PC-9 (cell line): ENCODE data around the gene SHROOM2. TPM values are rescaled to one million over a fixed set of nuclear protein-coding genes. Genes with fewer than 3 reads are reported as not detected.

Experiments used
- BruUV-seq: library from RNA; stranded (reverse); fragments of 400-500 nt; replicated peaks from 2 replicates; lab custom pipeline; 2021; lab: Mats Ljungman, UMichigan
- CTCF ChIA-PET: fragments of 300-600 bp; sonication (Branson Sonifier 250); formaldehyde crosslinking; loops from one replicate; lab custom pipeline; 2022; ENCODE audit warnings: antibody characterized with exemption; lab: Charles Lee
- POLR2A ChIA-PET: fragments of 300-600 bp; sonication (Branson Sonifier 250); formaldehyde crosslinking; loops from one replicate; lab custom pipeline; 2022; ENCODE audit warnings: antibody characterized with exemption; ENCODE audit not compliant: unreplicated experiment; lab: Charles Lee
- DNase-seq, 2 experiments: peaks; one replicate each; pipeline versions ENCODE4 v3.0.0 to v3.0.0-alpha.2; 2015 to 2022; ENCODE audit warnings: mixed read lengths in 1 of 2
- H2AFZ ChIP-seq: fragments of 200-600 bp; sonication (generic); 2 replicates; pipeline ENCODE4 v1.8.1; 2017; ENCODE audit warnings: antibody characterized with exemption
- H3F3A ChIP-seq: fragments of 200-600 bp; sonication (generic); 2 replicates; pipeline ENCODE4 v1.8.1; 2017; ENCODE audit warnings: antibody characterized with exemption, mild to moderate bottlenecking, low read depth; ENCODE audit not compliant: insufficient read depth
- H3K27ac ChIP-seq: fragments of 200-600 bp; sonication (generic); 2 replicates; pipeline ENCODE4 v1.6.1; 2016; ENCODE audit warnings: mixed run types
- H3K27me3 ChIP-seq: fragments of 200-600 bp; sonication (generic); 2 replicates; pipeline ENCODE4 v1.6.1; 2016; ENCODE audit warnings: low read depth, mixed run types; ENCODE audit not compliant: insufficient read depth
- H3K36me3 ChIP-seq: fragments of 200-600 bp; sonication (generic); 2 replicates; pipeline ENCODE4 v1.6.1; 2016; ENCODE audit warnings: low read depth, mixed run types
- H3K4me1 ChIP-seq: fragments of 200-600 bp; sonication (generic); replicated peaks from 2 replicates; pipeline ENCODE4 v1.6.1; 2016; ENCODE audit warnings: mixed run types; ENCODE audit not compliant: insufficient read depth
- H3K4me2 ChIP-seq: fragments of 200-600 bp; sonication (generic); 2 replicates; pipeline ENCODE4 v1.6.1; 2017; ENCODE audit warnings: mixed run types
- H3K4me3 ChIP-seq: fragments of 200-600 bp; sonication (generic); 2 replicates; pipeline ENCODE4 v1.6.1; 2016; ENCODE audit warnings: mixed run types
- H3K79me2 ChIP-seq: fragments of 200-600 bp; sonication (generic); 2 replicates; pipeline ENCODE4 v1.6.1; 2017; ENCODE audit warnings: low read depth, mixed run types
- H3K9me2 ChIP-seq: fragments of 200-600 bp; sonication (generic); 2 replicates; pipeline ENCODE4 v1.8.1; 2017; ENCODE audit warnings: mild to moderate bottlenecking; ENCODE audit not compliant: insufficient read depth
- H3K9me3 ChIP-seq: fragments of 200-600 bp; sonication (generic); 2 replicates; pipeline ENCODE4 v1.8.1; 2016; ENCODE audit warnings: low read depth; ENCODE audit not compliant: insufficient read depth
- H4K20me1 ChIP-seq: fragments of 200-600 bp; sonication (generic); 2 replicates; pipeline ENCODE4 v1.8.1; 2017; ENCODE audit not compliant: insufficient read depth
- EZH2 ChIP-seq: fragments of 200-600 bp; sonication (generic); IDR thresholded peaks from 2 replicates; pipeline ENCODE4 v1.8.0; 2017; ENCODE audit warnings: antibody characterized with exemption, low read depth
- intact Hi-C: fragments of 100-400 bp; cut with micrococcal nuclease; formaldehyde crosslinking; loops from one replicate; pipeline ENCODE4 v1.10.0; 2022; ENCODE audit not compliant: unreplicated experiment
- total RNA-seq: library from RNA; stranded (reverse); gene quantifications from 2 replicates; pipeline ENCODE4 v1.2.3, GENCODE V29; 2021
- TF ChIP-seq, protein P1 (sequence below): fragments of 200-600 bp; sonication (generic); conservative IDR thresholded peaks from 2 replicates; pipeline ENCODE4 v1.6.1; 2017; ENCODE audit warnings: mixed run types, antibody characterized with exemption, mild to moderate bottlenecking, moderate library complexity

The SHROOM2 gene
- total RNA-seq, 1 experiment from 2014 or later: 0.17 TPM

- Histone ChIP-seq H3K9me3 (no peaks in the 10 kb centered on the region), H3K9me2 (no peaks in the 10 kb centered on the region), H3K79me2 (no peaks in the 10 kb centered on the region), H3K27ac (peak overlapping the region; percentile 83), H3K4me2 (peak overlapping the region; percentile 72), H3K36me3 (no peaks in the 10 kb centered on the region), H3K4me1 (peaks cover 22% of the 10 kb centered on the region), H3K4me3 (no peak overlapping the region; the same call in 1 of the 2 replicates), H2AFZ (peak overlapping the region; percentile 59; the same call in 1 of the 2 replicates), H3K27me3 (no peaks in the 10 kb centered on the region), H4K20me1 (no peaks in the 10 kb centered on the region), H3F3A (peaks cover 22% of the 10 kb centered on the region; the same call in 1 of the 2 replicates)
- DNase-seq: no peak
- ChIA-PET CTCF (no interaction called here), POLR2A (no interaction called here)
- BruUV-seq: no TSS peak
- intact Hi-C loops: no loop called here
- TF ChIP-seq, protein P1, sequence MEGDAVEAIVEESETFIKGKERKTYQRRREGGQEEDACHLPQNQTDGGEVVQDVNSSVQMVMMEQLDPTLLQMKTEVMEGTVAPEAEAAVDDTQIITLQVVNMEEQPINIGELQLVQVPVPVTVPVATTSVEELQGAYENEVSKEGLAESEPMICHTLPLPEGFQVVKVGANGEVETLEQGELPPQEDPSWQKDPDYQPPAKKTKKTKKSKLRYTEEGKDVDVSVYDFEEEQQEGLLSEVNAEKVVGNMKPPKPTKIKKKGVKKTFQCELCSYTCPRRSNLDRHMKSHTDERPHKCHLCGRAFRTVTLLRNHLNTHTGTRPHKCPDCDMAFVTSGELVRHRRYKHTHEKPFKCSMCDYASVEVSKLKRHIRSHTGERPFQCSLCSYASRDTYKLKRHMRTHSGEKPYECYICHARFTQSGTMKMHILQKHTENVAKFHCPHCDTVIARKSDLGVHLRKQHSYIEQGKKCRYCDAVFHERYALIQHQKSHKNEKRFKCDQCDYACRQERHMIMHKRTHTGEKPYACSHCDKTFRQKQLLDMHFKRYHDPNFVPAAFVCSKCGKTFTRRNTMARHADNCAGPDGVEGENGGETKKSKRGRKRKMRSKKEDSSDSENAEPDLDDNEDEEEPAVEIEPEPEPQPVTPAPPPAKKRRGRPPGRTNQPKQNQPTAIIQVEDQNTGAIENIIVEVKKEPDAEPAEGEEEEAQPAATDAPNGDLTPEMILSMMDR: no peak
- TF ChIP-seq EZH2: no peak
Observed at GRCh38 chrX:9866633-9867032, 80.4 kb downstream of the SHROOM2 start.

- no peaks in the 10 kb centered on the region for H3K9me2 ChIP-seq
- ChIA-PET CTCF (no interaction called here), POLR2A (no interaction called here)
- H3F3A ChIP-seq: peaks cover 22% of the 10 kb centered on the region; the same call in 1 of the 2 replicates
- H3K4me3 ChIP-seq: no peak overlapping the region; the same call in 1 of the 2 replicates
- peak overlapping the region; percentile 83 for H3K27ac ChIP-seq
- intact Hi-C loops: no loop called here
- TF ChIP-seq, protein P1: no peak
- no peak for TF ChIP-seq EZH2
- no TSS peak for BruUV-seq
- peak overlapping the region; percentile 72 for H3K4me2 ChIP-seq
- no peaks in the 10 kb centered on the region for H3K36me3 ChIP-seq
- no peaks in the 10 kb centered on the region for H3K9me3 ChIP-seq
- no peaks in the 10 kb centered on the region for H3K27me3 ChIP-seq
- H2AFZ ChIP-seq: no peak overlapping the region
- H3K4me1 ChIP-seq: peaks cover 22% of the 10 kb centered on the region
- H3K79me2 ChIP-seq: no peaks in the 10 kb centered on the region
- no peaks in the 10 kb centered on the region for H4K20me1 ChIP-seq
- no peak for DNase-seq
Observed at GRCh38 chrX:9867226-9867625, 81.0 kb downstream of the SHROOM2 start.

DNA sequence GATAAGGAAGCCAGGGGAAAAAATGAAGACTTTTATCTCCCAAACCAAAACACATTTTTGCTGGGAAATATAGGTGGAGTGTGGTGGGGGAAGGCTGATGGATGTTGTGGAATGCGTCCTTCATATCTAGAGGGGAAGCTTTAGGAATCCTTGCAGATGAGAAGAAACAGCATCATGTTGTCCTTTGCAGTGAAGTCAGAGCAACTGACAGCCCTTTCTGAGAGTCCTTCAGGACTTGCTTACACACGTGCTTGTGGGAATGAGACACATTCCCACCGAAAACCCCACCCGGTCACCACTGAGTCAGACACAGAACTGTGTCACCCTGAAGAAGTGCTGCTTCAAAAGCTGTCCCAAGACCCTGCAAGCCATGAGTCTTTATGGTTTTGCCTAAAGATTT lies 81.5 kb downstream of the SHROOM2 start:
- H3K36me3 ChIP-seq: no peaks in the 10 kb centered on the region
- ChIA-PET CTCF (no interaction called here), POLR2A (no interaction called here)
- H3K79me2 ChIP-seq: no peaks in the 10 kb centered on the region
- no peak for TF ChIP-seq EZH2
- TF ChIP-seq, protein P1: no peak
- intact Hi-C loops: no loop called here
- H4K20me1 ChIP-seq: no peaks in the 10 kb centered on the region
- no TSS peak for BruUV-seq
- H3K4me2 ChIP-seq: 0 out of 2 replicates have a peak overlapping the region, but pooled peaks have one; percentile 72
- no peak for DNase-seq
- H3K27ac ChIP-seq: peak overlapping the region; percentile 83; the same call in 1 of the 2 replicates
- H3K4me1 ChIP-seq: peaks cover 22% of the 10 kb centered on the region
- H3K9me2 ChIP-seq: no peaks in the 10 kb centered on the region
- H3K9me3 ChIP-seq: no peaks in the 10 kb centered on the region
- H3F3A ChIP-seq: peaks cover 22% of the 10 kb centered on the region; the same call in 1 of the 2 replicates
- H3K27me3 ChIP-seq: no peaks in the 10 kb centered on the region
- H3K4me3 ChIP-seq: no peak overlapping the region
- no peak overlapping the region for H2AFZ ChIP-seq
